Sigmoid colon (tissue), 4 donors: ENCODE results near the gene ZSCAN9.

Experiments used
- CTCF ChIP-seq, 4 experiments: fragments of 450-650 bp in 3 of 4; fragments of 200-600 bp in 1 of 4; IDR thresholded peaks; one replicate each; pipeline ENCODE4 v1.5.1; 2016 to 2019; ENCODE audit warnings: antibody characterized with exemption in 4 of 4, mild to moderate bottlenecking in 3 of 4, moderate library complexity in 2 of 4
- EP300 ChIP-seq, 4 donors: sonication (generic); formaldehyde crosslinking; IDR thresholded peaks; one replicate each; pipeline ENCODE4 v1.6.1; 2017; ENCODE audit warnings: antibody characterized with exemption in 4 of 4
- POLR2AphosphoS5 ChIP-seq, 4 donors: sonication (generic); formaldehyde crosslinking; IDR thresholded peaks; one replicate each; pipeline ENCODE4 v1.6.1; 2017; ENCODE audit warnings: antibody characterized with exemption in 4 of 4

- TF ChIP-seq CTCF (IDR thresholded peaks at IDR 0.05) (no peak), EP300 (IDR thresholded peaks at IDR 0.05) (no peak), POLR2AphosphoS5 (IDR thresholded peaks at IDR 0.05) (no peak)
Measured at GRCh38 chr6:28269492-28269891, 44.4 kb downstream of the ZSCAN9 start.
